HepG2 (cell line): Measurements from ENCODE around the gene KAZN. TPM values are rescaled to one million over a fixed set of nuclear protein-coding genes. Genes with fewer than 3 reads are reported as not detected.

Source experiments
- DMAP1 ChIP-seq: IDR thresholded peaks from 2 replicates; pipeline ENCODE4 v1.6.1; 2016
- DMTF1 ChIP-seq: sonication (generic); formaldehyde crosslinking; IDR thresholded peaks from 2 replicates; pipeline ENCODE4 v1.4.0; 2020; ENCODE audit warnings: mild to moderate bottlenecking, missing genetic modification reagents
- ELF1 ChIP-seq: sonication (generic); formaldehyde crosslinking; IDR thresholded peaks from 2 replicates; pipeline ENCODE4 v1.4.0; 2020; ENCODE audit warnings: missing genetic modification reagents
- ERF ChIP-seq: IDR thresholded peaks from 2 replicates; pipeline ENCODE4 v1.6.1; 2018; ENCODE audit warnings: missing biosample characterization, missing genetic modification reagents
- HOXA3 ChIP-seq: sonication (generic); formaldehyde crosslinking; IDR thresholded peaks from 2 replicates; pipeline ENCODE4 v1.5.0; 2020; ENCODE audit warnings: missing genetic modification reagents
- HOXA5 ChIP-seq: sonication (generic); formaldehyde crosslinking; IDR thresholded peaks from 2 replicates; pipeline ENCODE4 v1.4.0; 2020; ENCODE audit warnings: missing genetic modification reagents
- NCOA1 ChIP-seq: sonication (generic); formaldehyde crosslinking; IDR thresholded peaks from 2 replicates; pipeline ENCODE4 v1.9.0; 2021; ENCODE audit warnings: missing genetic modification reagents
- SP4 ChIP-seq: sonication (generic); formaldehyde crosslinking; IDR thresholded peaks from 2 replicates; pipeline ENCODE4 v1.8.1; 2023; ENCODE audit warnings: mild to moderate bottlenecking, missing genetic modification reagents
- U2AF1 ChIP-seq: fragments of 200-400 bp; formaldehyde crosslinking; optimal IDR thresholded peaks from 2 replicates; pipeline ENCODE3; 2017; ENCODE audit warnings: mild to moderate bottlenecking, low read depth, low read length
- ZNF282 ChIP-seq: fragments of 450-650 bp; IDR thresholded peaks from 2 replicates; pipeline ENCODE4 v1.6.1; 2018; ENCODE audit not compliant: partially characterized antibody
- ZNF512B ChIP-seq: sonication (generic); formaldehyde crosslinking; IDR thresholded peaks from 2 replicates; pipeline ENCODE4 v1.5.1; 2020; ENCODE audit warnings: missing genetic modification reagents, mild to moderate bottlenecking, borderline replicate concordance
- ZNF570 ChIP-seq: sonication (generic); formaldehyde crosslinking; IDR thresholded peaks from 2 replicates; pipeline ENCODE4 v1.4.0; 2020; ENCODE audit warnings: mild to moderate bottlenecking, missing genetic modification reagents, borderline replicate concordance
- ZNF841 ChIP-seq: sonication (generic); formaldehyde crosslinking; IDR thresholded peaks from 2 replicates; pipeline ENCODE4 v1.8.1; 2023; ENCODE audit warnings: missing genetic modification reagents, borderline replicate concordance
- ZSCAN12 ChIP-seq: sonication (generic); formaldehyde crosslinking; IDR thresholded peaks from 2 replicates; pipeline ENCODE4 v1.9.0; 2021; ENCODE audit warnings: mild to moderate bottlenecking, missing genetic modification reagents
- polyA plus RNA-seq, 8 experiments: library from polyadenylated mRNA; depleted of rRNA in 3 of 8; stranded (reverse) in 7 of 8; unstranded in 1 of 8; fragments of >200 nt; fragmentation: Illumina TruSeq in 4 of 8; extraction: Trizol in 4 of 8; gene quantifications; 2 replicates each; pipeline versions ENCODE4 v1.2.1 to v1.2.3, GENCODE V29; 2011 to 2016; ENCODE audit warnings: low read depth in 4 of 8, missing spikeins in 1 of 8, mixed read lengths in 1 of 8; ENCODE audit not compliant: insufficient read depth in 1 of 8
- total RNA-seq, 5 experiments: library from RNA; depleted of rRNA; stranded (reverse); fragments of >200 nt; fragmentation: Illumina TruSeq; extraction: Trizol; gene quantifications; 2 replicates each; pipeline ENCODE4 v1.2.3, GENCODE V29; 2016; ENCODE audit warnings: low read depth in 1 of 5
- TF ChIP-seq, protein P1 (sequence below): sonication (generic); formaldehyde crosslinking; IDR thresholded peaks from 2 replicates; pipeline ENCODE4 v1.5.1; 2020; ENCODE audit warnings: mild to moderate bottlenecking, missing genetic modification reagents, borderline replicate concordance
- TF ChIP-seq, protein P2 (sequence below): sonication (generic); formaldehyde crosslinking; IDR thresholded peaks from 2 replicates; pipeline ENCODE4 v1.4.0; 2020; ENCODE audit warnings: low read depth, missing genetic modification reagents

The KAZN gene
- total and polyA plus RNA-seq, 2 of the 13 experiments (the other 11 are each of a cell fraction or from before 2014, with no cell fraction given) = 10.4 to 13.5 TPM

DNA sequence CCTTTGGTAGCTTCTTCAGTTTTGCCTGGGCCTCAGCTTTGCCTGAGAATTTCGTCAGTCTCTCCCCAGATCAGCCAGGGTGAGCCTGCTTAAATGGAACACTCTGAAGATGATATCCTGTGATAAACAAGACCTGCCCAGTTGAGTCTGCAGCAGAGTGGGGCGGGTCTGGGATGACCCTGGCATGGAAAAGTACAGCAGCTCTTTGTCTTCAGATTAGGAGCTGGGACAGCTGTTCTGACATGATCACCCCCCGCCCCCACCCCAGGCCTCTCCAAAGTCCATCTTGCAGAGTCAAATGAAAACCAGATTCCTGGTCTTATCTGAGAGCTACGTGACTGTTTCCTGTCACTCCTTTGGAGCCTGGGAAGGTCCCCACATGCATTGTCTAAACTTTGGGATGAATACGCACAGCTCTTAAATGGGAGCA is 552.9 kb downstream of the KAZN start (continued):
- TF ChIP-seq, protein P1, sequence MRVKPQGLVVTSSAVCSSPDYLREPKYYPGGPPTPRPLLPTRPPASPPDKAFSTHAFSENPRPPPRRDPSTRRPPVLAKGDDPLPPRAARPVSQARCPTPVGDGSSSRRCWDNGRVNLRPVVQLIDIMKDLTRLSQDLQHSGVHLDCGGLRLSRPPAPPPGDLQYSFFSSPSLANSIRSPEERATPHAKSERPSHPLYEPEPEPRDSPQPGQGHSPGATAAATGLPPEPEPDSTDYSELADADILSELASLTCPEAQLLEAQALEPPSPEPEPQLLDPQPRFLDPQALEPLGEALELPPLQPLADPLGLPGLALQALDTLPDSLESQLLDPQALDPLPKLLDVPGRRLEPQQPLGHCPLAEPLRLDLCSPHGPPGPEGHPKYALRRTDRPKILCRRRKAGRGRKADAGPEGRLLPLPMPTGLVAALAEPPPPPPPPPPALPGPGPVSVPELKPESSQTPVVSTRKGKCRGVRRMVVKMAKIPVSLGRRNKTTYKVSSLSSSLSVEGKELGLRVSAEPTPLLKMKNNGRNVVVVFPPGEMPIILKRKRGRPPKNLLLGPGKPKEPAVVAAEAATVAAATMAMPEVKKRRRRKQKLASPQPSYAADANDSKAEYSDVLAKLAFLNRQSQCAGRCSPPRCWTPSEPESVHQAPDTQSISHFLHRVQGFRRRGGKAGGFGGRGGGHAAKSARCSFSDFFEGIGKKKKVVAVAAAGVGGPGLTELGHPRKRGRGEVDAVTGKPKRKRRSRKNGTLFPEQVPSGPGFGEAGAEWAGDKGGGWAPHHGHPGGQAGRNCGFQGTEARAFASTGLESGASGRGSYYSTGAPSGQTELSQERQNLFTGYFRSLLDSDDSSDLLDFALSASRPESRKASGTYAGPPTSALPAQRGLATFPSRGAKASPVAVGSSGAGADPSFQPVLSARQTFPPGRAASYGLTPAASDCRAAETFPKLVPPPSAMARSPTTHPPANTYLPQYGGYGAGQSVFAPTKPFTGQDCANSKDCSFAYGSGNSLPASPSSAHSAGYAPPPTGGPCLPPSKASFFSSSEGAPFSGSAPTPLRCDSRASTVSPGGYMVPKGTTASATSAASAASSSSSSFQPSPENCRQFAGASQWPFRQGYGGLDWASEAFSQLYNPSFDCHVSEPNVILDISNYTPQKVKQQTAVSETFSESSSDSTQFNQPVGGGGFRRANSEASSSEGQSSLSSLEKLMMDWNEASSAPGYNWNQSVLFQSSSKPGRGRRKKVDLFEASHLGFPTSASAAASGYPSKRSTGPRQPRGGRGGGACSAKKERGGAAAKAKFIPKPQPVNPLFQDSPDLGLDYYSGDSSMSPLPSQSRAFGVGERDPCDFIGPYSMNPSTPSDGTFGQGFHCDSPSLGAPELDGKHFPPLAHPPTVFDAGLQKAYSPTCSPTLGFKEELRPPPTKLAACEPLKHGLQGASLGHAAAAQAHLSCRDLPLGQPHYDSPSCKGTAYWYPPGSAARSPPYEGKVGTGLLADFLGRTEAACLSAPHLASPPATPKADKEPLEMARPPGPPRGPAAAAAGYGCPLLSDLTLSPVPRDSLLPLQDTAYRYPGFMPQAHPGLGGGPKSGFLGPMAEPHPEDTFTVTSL (CRISPR knock-in tag) = no peak
- TF ChIP-seq ZNF570 (CRISPR knock-in tag) = no peak
- TF ChIP-seq ELF1 = peak; percentile 31; the same call in 1 of the 2 replicates
- TF ChIP-seq SP4 (CRISPR knock-in tag) = no peak
- TF ChIP-seq ZNF512B = no peak
- no peak for TF ChIP-seq ZSCAN12 (CRISPR knock-in tag)
- TF ChIP-seq ZNF841 (CRISPR knock-in tag) = no peak
- TF ChIP-seq, protein P2, sequence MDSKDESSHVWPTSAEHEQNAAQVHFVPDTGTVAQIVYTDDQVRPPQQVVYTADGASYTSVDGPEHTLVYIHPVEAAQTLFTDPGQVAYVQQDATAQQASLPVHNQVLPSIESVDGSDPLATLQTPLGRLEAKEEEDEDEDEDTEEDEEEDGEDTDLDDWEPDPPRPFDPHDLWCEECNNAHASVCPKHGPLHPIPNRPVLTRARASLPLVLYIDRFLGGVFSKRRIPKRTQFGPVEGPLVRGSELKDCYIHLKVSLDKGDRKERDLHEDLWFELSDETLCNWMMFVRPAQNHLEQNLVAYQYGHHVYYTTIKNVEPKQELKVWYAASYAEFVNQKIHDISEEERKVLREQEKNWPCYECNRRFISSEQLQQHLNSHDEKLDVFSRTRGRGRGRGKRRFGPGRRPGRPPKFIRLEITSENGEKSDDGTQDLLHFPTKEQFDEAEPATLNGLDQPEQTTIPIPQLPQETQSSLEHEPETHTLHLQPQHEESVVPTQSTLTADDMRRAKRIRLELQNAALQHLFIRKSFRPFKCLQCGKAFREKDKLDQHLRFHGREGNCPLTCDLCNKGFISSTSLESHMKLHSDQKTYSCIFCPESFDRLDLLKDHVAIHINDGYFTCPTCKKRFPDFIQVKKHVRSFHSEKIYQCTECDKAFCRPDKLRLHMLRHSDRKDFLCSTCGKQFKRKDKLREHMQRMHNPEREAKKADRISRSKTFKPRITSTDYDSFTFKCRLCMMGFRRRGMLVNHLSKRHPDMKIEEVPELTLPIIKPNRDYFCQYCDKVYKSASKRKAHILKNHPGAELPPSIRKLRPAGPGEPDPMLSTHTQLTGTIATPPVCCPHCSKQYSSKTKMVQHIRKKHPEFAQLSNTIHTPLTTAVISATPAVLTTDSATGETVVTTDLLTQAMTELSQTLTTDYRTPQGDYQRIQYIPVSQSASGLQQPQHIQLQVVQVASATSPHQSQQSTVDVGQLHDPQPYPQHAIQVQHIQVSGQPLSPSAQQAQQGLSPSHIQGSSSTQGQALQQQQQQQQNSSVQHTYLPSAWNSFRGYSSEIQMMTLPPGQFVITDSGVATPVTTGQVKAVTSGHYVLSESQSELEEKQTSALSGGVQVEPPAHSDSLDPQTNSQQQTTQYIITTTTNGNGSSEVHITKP = no peak; the same call in 1 of the 2 replicates
- TF ChIP-seq DMAP1 (CRISPR knock-in tag) = 0 out of 2 replicates have a peak, but pooled peaks have one; percentile 41
- no peak for TF ChIP-seq ZNF282
- TF ChIP-seq HOXA3 (CRISPR knock-in tag) = peak; percentile 64; the same call in 1 of the 2 replicates
- no peak for TF ChIP-seq HOXA5 (CRISPR knock-in tag)
- TF ChIP-seq NCOA1 (CRISPR knock-in tag) = no peak
- TF ChIP-seq ERF = peak; percentile 75
- TF ChIP-seq DMTF1 (CRISPR knock-in tag) = no peak
- TF ChIP-seq U2AF1 = no peak
